Keratinocyte (primary cell): ENCODE results near the gene PRR19.

Experiments used
- CTCF ChIP-seq, 3 experiments: IDR thresholded peaks in 1 of 3; conservative IDR thresholded peaks in 1 of 3; optimal IDR thresholded peaks in 1 of 3; 2 replicates in 2 of 3; 3 replicates in 1 of 3; pipeline versions ENCODE3 to v1.5.1; 2011; ENCODE audit warnings: low read length in 3 of 3, mild to moderate bottlenecking in 3 of 3, moderate library complexity in 2 of 3, control low read depth in 1 of 3, inconsistent platforms in 1 of 3; ENCODE audit not compliant: insufficient read depth in 2 of 3; ENCODE audit errors: extremely low read depth in 1 of 3
- EZH2 ChIP-seq: IDR thresholded peaks from one replicate; pipeline ENCODE4 v1.6.1; 2012; ENCODE audit warnings: inconsistent platforms, mild to moderate bottlenecking, low read length, moderate library complexity

- no peak for TF ChIP-seq CTCF (optimal IDR thresholded peaks at IDR 0.05 in 1 of 3, IDR thresholded peaks at IDR 0.05 in 1 of 3, conservative IDR thresholded peaks at IDR 0.05 in 1 of 3; ENCODE audit: extremely low read depth in 1 of 3, insufficient read depth in 2 of 3, low read length in 3 of 3)
- TF ChIP-seq EZH2 = no peak
These were observed 11.8 kb upstream of the PRR19 start for GRCh38 chr19:42290136-42290522.
